HG03571 (cell line): Measurements from ENCODE around the gene FCN2.

Experiments used
- ATAC-seq: cut with Tn5 transposase; IDR thresholded peaks from one replicate; pipeline ENCODE4 v1.9.1; 2021; ENCODE audit not compliant: unreplicated experiment

FCN2 gene

GRCh38 chr9:134929193-134930158, 48.9 kb downstream of the FCN2 start:
- ATAC-seq, result no peak

- no peak for ATAC-seq
Observed at GRCh38 chr9:134930398-134930797, 49.8 kb downstream of the FCN2 start.

- no peak for ATAC-seq
Observed at GRCh38 chr9:134932171-134932570, 51.6 kb downstream of the FCN2 start.

DNA sequence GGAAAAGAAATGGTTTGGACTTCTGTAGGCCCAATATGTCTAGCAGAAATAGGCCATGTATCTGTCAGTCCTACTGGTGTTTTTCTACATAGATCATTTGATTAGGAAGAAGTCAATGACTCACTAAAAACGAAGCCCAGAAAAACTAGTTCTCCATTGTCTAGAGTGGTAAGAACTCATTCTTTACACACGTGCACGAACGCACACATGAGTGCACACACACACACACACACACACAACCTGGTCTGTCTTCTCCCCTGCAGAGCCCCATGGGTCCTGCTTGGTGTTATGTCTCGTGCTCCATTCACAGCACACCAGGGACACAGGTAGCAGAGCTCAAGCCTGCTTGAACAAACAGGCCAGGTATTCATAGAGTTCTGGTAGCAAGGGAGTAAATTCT, 52.0 kb downstream of the FCN2 start:
- ATAC-seq, result no peak

DNA sequence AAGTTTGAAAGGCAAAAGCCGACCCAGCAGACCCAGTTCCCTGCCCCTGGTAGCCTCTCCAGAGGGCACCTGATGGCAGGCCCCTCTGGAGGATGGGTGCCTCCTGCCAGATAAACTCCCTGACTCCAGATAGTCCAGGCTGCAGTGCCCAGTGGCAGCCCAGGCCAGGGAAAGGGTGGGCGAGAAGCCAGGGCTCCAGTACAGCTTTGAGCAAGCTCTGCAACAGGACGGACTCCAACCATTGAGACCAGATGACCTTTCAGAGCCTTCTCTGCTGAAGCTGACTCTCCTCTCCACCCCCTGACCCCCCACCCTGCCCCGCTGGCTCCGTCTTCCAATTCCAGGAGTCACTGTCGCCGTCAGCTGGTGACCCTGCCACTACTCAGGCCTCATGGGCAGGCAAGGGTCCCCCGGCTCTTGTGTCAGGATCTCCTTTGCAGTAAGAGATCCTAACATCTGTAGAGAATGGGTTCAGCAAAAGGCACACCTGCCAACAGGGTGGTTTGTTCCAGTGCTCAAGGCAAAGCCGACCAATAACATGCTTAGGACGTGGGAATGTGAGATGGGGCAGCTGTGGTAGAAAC, 52.6 kb downstream of the FCN2 start:
- ATAC-seq, result no peak

GRCh38 chr9:134935056-134935640, 54.5 kb downstream of the FCN2 start:
- no peak for ATAC-seq

DNA sequence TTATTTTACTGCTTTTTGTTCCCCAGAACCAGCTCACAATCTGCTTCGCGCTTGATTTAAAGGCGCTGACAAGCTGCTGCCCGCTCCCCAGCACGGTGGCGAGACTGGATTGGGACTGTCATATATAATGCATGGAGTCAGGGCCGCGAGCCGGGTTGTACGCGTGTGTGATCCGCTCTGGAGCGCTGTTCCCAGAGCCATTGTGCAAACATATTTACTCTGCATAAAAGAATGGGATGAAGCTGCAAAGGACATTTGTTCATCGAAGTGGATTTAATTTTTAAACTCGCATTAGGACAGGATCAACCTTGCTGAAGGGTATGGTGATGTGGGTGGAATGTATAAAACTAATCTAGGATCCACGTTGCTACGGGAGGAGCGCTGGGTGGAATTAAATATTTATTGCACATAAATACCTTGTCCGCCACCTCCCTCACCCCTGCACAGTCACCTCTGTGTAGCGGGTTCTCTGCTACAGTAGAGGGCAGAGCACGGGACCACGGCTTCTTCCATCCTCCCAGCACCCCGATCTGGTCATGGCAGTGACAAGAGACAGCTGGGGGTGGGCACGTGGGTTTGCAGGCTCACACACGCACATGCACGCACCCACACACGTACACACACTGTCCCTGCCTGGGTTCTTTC, 55.2 kb downstream of the FCN2 start:
- no peak for ATAC-seq

GRCh38 chr9:134936346-134937163, 55.9 kb downstream of the FCN2 start:
- no peak for ATAC-seq
